Measurements from ENCODE around the gene TRPM1.

TRPM1 gene

GRCh38 chr15:30962079-30962478 lies 139.4 kb downstream of the TRPM1 start:
- DNase-seq, result no peak

GRCh38 chr15:30958219-30958618 lies 143.3 kb downstream of the TRPM1 start:
- no peak for DNase-seq

- no peak for DNase-seq
Observed at GRCh38 chr15:30956216-30957124, 145.1 kb downstream of the TRPM1 start.

- DNase-seq, result no peak
Observed at GRCh38 chr15:30954674-30955073, 146.9 kb downstream of the TRPM1 start.

- peak; percentile 44 for DNase-seq
Observed at GRCh38 chr15:30953731-30954378, 147.7 kb downstream of the TRPM1 start.

- no peak for DNase-seq
Observed at GRCh38 chr15:30953183-30953582, 148.3 kb downstream of the TRPM1 start.

Measured in 8988T (cell line).